ENCODE data around the gene C16orf86. TPM values are rescaled to one million over a fixed set of nuclear protein-coding genes. Genes with fewer than 3 reads are reported as not detected.

Gene C16orf86
- total RNA-seq, 4 donors from 2014 or later: 5.1 to 8.5 (median 7.3) TPM

DNA sequence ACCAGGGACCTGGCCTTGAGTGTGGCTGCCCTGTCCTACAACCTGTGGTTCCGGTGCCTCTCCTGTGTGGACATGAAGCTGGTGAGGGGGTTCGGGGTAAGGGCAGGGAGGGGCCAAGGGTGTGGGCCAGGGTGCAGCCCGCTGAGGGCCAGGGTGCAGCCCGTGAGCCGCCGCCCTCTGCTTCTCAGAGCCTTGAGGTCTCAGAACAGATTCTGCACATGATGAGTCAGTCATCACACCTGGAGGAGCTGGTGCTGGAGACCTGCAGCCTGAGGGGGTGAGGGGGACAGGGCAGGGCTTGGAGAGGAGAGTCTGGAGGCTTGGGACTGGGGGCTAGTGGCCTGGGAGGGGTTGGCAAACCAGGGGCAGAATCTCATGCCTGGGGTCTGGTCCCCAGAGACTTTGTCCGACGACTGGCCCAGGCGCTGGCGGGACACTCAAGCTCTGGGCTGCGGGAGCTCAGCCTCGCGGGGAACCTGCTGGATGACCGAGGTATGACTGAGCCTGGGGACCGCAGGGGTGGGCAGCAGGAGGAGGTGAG, 19.4 kb upstream of the C16orf86 start:
- peaks cover 61 to 67% (median 66%) of the 10 kb centered on the region in 3 donors for H3K27me3 ChIP-seq
- ATAC-seq: no peak
- H3K9me3 ChIP-seq: no peaks in the 10 kb centered on the region
- peaks cover 2 to 11% of the 10 kb centered on the region in 2 donors for H3K4me1 ChIP-seq
- no peak overlapping the region for H3K4me3 ChIP-seq
- in situ Hi-C loops (cut with MboI; ENCODE audit: low sequenced_read_pairs in 4 of 4): loop anchor here in 2 of 4 donors (10.0 to 25.0 kb wide), 2 partner anchors 102 to 135 kb away; no protein-coding TSS in a partner anchor
- H3K36me3 ChIP-seq: no peaks in the 10 kb centered on the region
- intact Hi-C loops (cut with DNase I; ENCODE audit: low total_unique reads): no loop called here
- DNase-seq: no peak
- no peak overlapping the region for H3K27ac ChIP-seq
- TF ChIP-seq, protein P1, sequence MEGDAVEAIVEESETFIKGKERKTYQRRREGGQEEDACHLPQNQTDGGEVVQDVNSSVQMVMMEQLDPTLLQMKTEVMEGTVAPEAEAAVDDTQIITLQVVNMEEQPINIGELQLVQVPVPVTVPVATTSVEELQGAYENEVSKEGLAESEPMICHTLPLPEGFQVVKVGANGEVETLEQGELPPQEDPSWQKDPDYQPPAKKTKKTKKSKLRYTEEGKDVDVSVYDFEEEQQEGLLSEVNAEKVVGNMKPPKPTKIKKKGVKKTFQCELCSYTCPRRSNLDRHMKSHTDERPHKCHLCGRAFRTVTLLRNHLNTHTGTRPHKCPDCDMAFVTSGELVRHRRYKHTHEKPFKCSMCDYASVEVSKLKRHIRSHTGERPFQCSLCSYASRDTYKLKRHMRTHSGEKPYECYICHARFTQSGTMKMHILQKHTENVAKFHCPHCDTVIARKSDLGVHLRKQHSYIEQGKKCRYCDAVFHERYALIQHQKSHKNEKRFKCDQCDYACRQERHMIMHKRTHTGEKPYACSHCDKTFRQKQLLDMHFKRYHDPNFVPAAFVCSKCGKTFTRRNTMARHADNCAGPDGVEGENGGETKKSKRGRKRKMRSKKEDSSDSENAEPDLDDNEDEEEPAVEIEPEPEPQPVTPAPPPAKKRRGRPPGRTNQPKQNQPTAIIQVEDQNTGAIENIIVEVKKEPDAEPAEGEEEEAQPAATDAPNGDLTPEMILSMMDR (IDR thresholded peaks at IDR 0.05 in 4 of 5, conservative IDR thresholded peaks at IDR 0.05 in 1 of 5): no peak
- no peak for TF ChIP-seq POLR2A (IDR thresholded peaks at IDR 0.05)

DNA sequence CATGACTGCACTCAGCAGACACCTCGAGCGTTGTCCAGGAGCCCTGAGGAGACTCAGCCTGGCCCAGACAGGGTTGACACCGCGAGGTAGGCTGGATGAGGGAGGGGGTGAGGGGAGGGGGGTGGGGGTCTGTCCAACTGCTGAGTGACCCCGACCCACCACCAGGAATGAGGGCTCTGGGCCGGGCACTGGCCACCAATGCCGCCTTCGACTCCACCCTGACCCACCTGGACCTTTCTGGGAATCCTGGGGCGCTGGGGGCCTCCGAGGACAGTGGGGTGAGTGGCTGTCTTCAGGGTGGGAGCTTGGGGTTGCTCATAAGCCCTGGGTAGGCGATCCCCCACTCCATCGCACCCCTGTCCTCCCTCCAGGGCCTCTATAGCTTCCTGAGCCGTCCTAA, 18.9 kb upstream of the C16orf86 start:
- intact Hi-C loops (cut with DNase I; ENCODE audit: low total_unique reads): no loop called here
- H3K9me3 ChIP-seq: no peaks in the 10 kb centered on the region

DNA sequence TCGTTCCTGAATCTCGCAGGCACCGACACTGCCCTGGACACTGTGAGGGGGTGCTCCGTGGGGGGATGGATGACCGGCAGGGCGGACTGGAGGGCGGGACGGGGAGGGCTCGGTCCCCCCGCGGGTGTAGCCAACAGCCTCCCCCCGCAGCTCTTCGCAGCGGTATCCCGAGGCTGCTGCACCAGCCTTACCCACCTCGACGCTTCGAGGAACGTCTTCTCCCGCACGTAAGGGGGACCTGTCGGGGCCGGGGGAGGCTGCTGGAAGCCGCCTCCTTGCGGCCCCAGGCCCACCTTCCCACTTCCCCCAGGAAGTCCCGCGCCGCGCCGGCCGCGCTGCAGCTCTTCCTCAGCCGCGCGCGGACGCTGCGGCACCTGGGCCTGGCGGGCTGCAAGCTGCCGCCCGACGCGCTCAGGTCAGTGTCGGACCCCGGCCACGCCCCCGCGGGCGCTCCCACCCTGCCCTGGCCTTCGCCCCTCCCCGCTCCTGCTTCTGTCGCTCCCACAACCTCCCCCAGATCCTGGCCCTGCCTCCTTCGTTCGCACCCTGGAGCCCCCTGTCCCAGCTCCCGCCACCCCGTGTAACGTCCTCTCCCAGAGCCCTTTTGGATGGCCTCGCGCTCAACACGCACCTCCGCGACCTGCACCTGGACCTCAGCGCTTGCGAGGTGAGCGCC, 18.4 kb upstream of the C16orf86 start:
- ATAC-seq (no peak), DNase-seq (no peak)
- Histone ChIP-seq H3K36me3 (no peaks in the 10 kb centered on the region), H3K4me1 (peaks cover 1 to 6% of the 10 kb centered on the region in 2 donors), H3K27me3 (peaks cover 65 to 72% (median 71%) of the 10 kb centered on the region in 3 donors), H3K4me3 (no peak overlapping the region), H3K27ac (no peak overlapping the region), H3K9me3 (no peaks in the 10 kb centered on the region)
- in situ Hi-C loops (cut with MboI; ENCODE audit: low sequenced_read_pairs in 4 of 4) (loop anchor here in 2 of 4 donors (10.0 to 25.0 kb wide), 2 partner anchors 103 to 136 kb away; no protein-coding TSS in a partner anchor), intact Hi-C loops (cut with DNase I; ENCODE audit: low total_unique reads) (no loop called here)
- no peak for TF ChIP-seq POLR2A (IDR thresholded peaks at IDR 0.05)
- TF ChIP-seq, protein P1 (IDR thresholded peaks at IDR 0.05 in 4 of 5, conservative IDR thresholded peaks at IDR 0.05 in 1 of 5): no peak

More for the DNA sequence above, 18.9 kb upstream of the C16orf86 start:
- DNase-seq (no peak), ATAC-seq (no peak)
- Histone ChIP-seq H3K36me3 (no peaks in the 10 kb centered on the region), H3K27ac (no peak overlapping the region), H3K4me1 (peaks cover 0 to 6% of the 10 kb centered on the region in 2 donors), H3K27me3 (peaks cover 64 to 71% (median 70%) of the 10 kb centered on the region in 3 donors), H3K4me3 (no peak overlapping the region)
- TF ChIP-seq POLR2A (IDR thresholded peaks at IDR 0.05): no peak
- TF ChIP-seq, protein P1 (IDR thresholded peaks at IDR 0.05 in 4 of 5, conservative IDR thresholded peaks at IDR 0.05 in 1 of 5): no peak
- in situ Hi-C loops (cut with MboI; ENCODE audit: low sequenced_read_pairs in 4 of 4): loop anchor here in 2 of 4 donors (10.0 to 25.0 kb wide), 2 partner anchors 103 to 135 kb away; no protein-coding TSS in a partner anchor

DNA sequence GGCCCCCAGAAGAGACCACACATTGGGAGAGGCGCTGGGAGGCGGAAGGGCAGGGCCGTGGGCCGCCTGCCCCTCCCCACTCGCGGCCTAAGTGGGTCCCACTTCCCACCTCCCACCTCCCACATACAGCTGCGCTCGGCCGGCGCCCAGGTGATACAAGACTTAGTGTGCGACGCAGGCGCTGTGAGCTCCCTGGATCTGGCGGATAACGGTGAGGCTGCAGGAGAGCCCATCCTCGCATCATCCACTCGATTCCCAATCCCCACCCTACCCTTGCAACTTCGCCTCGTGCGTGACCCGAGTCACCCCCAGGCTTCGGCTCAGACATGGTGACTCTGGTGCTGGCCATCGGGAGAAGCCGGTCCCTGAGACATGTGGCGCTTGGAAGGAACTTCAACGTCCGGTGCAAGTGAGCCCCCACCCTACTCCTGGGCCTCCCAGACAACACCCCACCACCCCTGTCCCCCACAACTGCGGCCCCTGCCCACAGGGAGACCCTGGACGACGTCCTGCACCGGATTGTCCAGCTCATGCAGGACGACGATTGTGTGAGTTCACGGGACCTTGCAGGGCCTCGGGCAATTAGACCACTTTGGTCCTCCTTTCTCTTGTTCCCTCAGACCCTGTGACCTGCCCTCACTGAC, 17.7 kb upstream of the C16orf86 start:
- intact Hi-C loops (cut with DNase I; ENCODE audit: low total_unique reads) (no loop called here), in situ Hi-C loops (cut with MboI; ENCODE audit: low sequenced_read_pairs in 4 of 4) (loop anchor here in 2 of 4 donors (10.0 to 25.0 kb wide), 2 partner anchors 104 to 137 kb away; no protein-coding TSS in a partner anchor)
- Histone ChIP-seq H3K27ac (no peak overlapping the region), H3K9me3 (no peaks in the 10 kb centered on the region), H3K4me1 (peaks cover 6 to 9% of the 10 kb centered on the region in 2 donors), H3K36me3 (no peaks in the 10 kb centered on the region), H3K27me3 (peaks cover 72 to 78% (median 78%) of the 10 kb centered on the region in 3 donors), H3K4me3 (no peak overlapping the region)
- DNase-seq (no peak), ATAC-seq (no peak)
- TF ChIP-seq POLR2A (IDR thresholded peaks at IDR 0.05): no peak
- TF ChIP-seq, protein P1 (IDR thresholded peaks at IDR 0.05 in 4 of 5, conservative IDR thresholded peaks at IDR 0.05 in 1 of 5): no peak
